Right renal pelvis (tissue), 4 donors: ENCODE results near the gene PPEF1. TPM values are rescaled to one million over a fixed set of nuclear protein-coding genes. Genes with fewer than 3 reads are reported as not detected.

Source experiments
- DNase-seq, 4 donors: peaks; one replicate each; pipeline ENCODE4 v3.0.0-alpha.2; 2013; ENCODE audit warnings: low read depth in 4 of 4, low spot score in 3 of 4, missing footprints in 1 of 4
- polyA plus RNA-seq, 4 donors: library from polyadenylated mRNA; unstranded; fragments of 120-200 nt; gene quantifications; one replicate each; pipeline ENCODE4 v1.2.1, GENCODE V29; 2013; ENCODE audit not compliant: insufficient read length in 4 of 4

Gene PPEF1, protein sequence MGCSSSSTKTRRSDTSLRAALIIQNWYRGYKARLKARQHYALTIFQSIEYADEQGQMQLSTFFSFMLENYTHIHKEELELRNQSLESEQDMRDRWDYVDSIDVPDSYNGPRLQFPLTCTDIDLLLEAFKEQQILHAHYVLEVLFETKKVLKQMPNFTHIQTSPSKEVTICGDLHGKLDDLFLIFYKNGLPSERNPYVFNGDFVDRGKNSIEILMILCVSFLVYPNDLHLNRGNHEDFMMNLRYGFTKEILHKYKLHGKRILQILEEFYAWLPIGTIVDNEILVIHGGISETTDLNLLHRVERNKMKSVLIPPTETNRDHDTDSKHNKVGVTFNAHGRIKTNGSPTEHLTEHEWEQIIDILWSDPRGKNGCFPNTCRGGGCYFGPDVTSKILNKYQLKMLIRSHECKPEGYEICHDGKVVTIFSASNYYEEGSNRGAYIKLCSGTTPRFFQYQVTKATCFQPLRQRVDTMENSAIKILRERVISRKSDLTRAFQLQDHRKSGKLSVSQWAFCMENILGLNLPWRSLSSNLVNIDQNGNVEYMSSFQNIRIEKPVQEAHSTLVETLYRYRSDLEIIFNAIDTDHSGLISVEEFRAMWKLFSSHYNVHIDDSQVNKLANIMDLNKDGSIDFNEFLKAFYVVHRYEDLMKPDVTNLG
- polyA plus RNA-seq: 1 to 10 TPM in 1 of 4 donors, under 1 TPM in 3; 0.44 to 1.0 (median 0.54) TPM

DNA sequence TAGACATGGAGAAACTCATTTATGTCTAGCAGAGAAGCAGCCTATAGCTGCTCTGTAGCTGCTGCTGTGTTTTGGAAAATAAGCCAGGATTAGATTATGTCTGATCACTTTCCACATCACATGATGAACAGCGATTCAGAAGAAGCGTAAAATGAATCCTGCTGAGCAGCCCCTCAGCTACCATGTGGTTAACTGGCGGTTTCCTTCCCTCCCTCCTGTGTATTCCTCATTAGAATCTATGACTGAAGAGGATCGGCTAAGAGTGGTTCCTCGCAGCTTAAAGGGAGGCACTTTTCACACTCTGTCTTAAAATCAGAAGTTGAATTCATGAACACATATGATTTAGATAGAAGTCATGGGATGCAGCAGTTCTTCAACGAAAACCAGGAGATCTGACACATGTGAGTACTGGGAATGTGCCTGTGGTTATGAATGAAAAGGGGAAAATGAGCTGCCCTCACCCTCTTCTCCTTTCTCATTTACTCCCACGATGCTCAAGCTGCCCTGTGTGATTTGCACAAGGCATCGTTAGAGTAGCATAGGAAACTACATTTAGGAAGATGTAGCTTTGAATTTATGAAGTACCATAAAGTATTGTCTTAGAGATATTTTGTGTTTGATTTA, at the start of gene PPEF1:
Gene PPEF1, plus strand, starts transcription at position 220 of the 624 bp plus-strand sequence. Its CDS starts 136 bp downstream, at position 356.
- no peak for DNase-seq

DNA sequence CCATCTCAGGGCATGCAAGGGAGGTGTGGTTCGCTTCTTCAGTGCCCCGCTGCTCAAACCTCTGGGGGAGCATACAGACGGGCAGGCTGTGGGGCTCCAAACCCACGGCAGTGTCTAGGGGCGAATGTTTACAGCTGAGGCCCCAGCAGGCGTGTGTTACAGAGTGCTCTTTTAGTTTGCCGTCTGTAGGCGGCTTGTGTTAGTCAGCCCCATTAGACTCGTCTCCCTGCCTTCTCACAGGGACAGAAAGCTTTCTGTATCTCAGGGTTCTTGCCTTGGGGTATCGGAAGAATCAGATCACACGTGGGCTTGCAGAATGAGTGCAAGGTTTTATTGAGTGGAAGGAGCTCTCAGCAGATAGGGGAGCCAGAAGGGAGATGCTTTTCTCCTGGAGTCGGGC, 46.2 kb upstream of the PPEF1 start:
- DNase-seq: no peak

DNA sequence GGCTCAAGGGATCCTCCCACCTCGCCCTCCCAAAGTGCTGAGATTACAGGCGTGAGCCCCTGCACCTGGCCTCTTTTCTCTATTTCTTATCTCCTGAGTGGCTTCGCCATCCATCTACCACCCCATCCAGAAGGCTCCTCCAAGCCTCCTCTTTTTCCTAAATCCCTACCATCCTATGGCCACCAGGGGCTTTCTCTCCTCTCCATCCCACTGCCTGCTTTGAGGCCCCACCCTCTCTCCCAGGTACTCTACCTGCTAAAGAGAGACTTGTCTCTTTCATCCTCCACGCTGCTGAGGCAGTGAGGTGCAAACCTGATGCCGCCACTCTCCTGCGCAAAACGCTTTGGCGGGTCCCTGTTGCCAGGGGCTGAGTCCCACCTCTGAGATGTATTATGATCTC, 42.5 kb upstream of the PPEF1 start:
- DNase-seq: no peak

DNA sequence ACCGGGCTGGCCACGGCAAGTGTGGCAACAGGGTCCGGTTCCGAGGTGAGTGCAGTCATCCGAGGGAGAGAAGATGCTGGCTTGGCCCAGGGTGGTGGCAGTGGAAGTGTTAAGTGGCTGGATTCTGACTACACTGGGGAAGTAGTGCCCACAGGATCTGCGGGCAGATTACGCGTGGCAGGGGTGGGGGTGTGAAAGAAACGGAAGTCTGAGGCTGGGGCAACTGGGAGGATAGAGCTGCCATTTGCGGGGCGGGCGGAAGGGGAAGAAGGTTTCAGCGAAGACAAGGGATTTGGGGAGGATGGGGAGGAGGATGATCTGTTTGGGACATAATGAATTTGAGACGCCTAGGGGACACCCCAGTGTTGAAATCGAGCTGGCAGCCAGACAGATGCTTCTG, 40.8 kb upstream of the PPEF1 start:
- DNase-seq: no peak

DNA sequence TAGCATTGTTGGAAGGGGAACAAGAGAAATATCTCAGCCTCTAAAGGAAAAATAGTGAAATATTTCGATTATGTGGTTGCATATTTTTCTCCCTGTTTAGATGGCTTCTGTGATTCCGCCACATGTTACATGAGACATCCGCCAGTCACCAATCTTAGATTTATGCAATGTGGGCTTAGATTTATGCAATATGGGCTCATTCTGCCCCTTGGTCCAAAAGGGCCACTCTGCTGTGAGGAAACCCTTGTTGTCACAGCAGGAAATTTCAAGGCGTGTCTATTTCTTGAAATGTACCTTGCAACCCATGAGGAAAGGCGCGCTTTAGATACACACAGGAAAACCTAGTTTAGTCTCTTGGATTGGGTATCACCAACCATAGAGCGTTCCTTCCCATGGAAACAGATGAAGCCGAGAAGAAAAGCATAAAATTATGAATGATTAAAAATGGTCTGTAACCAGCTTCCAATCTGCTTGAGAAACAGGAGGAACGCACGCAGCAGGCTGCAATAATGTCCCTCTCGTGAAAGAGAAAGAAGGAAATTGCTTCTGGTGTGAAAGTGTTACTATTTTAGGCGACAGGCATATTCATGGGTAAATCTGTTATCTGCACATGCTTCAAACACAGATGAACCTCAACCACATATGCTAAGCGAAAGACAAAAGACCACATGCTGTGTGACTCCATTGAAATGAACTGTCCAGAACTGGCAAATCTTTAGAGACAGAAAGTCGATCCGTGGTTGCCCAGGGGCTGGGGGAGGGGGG, 39.2 kb upstream of the PPEF1 start:
- no peak for DNase-seq

DNA sequence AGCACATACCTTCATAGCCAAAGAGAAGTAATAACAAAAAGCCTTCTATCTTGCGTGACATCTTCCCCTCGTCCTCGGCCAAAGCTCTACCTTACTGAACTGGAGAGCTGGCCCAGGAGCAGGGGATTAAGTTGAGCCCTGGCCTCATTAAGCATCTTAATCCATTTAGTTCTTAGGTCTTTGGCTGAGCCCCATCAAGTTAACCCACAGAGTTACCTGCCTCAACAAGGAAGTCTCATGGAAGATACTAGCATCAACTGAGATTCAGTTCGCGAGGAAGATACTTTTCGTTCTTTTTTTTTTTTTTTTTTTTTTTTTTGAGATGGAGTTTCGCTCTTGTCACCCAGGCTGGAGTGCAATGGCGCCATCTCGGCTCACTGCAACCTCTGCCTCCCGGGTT, 35.4 kb upstream of the PPEF1 start, which contains the start of gene RS1:
Gene RS1, minus strand, starts transcription at position 101 of the 400 bp plus-strand sequence. Its CDS starts 40 bp downstream, at position 61.
- DNase-seq: no peak

DNA sequence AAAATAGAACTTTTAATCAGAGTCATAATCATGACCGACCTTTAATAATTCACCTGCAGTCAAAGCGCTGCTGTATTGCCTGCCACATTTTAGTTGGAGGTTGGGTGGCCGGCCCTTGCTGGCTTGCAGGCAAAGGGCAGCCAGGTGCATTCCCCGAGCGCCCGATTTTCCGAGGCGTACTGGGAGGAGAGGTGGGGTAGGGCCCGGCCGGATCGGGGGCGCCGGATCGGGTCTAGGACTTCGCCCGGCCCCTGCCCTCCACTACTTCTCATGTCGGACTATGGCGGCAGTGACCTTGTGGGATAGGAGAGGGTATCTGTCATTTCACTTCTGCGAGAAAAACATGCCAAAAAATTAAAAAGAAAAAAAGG, 33.0 kb upstream of the PPEF1 start:
- no peak for DNase-seq

DNA sequence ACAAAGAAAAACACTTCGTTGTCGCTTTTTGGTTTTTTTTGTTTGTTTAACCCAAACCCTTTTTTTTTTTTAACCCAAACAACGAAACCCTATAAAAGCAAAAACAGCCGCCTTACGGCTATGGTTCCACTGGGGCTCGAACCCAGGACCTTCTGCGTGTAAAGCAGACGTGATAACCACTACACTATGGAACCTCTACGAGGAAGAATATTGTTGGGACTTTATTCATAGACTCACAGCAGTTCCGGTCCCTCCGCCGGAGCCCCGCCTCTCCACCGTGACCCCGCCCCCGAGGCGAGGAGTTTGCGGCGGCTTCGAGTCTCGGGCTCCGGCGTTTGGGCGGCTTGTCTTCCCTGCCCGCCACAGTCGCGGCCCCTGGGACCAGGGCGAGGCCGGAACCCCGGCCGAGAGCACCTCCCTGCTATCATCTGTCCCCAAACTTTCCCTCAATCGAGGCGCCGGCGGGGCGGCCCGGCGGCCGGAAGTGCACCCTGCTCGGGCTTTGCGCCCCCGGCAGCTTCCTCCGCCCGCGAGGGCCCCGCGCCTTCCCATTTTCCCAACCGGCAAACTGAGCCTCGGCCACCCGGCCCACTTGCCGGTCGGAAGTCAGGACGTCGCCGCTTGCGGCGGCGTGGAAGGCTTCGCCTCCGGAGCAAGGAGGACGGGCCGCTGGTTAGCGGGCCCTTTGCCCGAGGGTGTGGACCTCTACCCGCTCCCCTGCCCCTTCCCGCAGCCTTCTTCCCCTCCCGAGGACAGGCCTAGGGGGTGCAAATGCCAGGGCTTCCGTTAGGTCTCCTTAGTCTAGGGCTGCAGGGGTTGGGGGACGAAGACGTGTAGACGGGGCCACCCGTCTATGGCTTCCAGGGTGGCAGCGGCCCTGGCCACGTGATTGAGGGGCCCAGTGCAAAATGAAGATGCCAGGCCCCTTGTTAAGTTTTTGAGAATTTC, 32.4 kb upstream of the PPEF1 start:
- peak; percentile 49 to 67 (median 64) for DNase-seq

DNA sequence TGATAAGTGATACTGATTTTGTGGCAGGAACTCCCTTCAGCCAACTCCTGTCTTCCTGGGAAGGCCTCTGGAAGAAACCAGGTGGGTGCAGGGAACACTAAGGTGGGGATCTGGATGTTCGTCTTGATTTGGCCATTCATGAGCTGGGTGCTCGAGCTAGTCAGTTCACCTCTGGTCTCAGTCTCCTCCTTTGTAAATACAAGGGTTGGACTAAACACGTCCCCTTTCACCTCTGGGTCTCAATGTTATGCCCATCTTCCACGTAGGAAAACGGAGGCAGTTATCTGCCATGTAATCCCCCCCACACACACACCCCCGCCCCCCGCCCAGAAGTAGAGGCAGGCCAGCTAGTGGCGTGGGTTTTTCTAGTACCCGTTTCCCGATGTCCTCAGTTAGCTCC, 31.4 kb upstream of the PPEF1 start:
- DNase-seq: no peak

DNA sequence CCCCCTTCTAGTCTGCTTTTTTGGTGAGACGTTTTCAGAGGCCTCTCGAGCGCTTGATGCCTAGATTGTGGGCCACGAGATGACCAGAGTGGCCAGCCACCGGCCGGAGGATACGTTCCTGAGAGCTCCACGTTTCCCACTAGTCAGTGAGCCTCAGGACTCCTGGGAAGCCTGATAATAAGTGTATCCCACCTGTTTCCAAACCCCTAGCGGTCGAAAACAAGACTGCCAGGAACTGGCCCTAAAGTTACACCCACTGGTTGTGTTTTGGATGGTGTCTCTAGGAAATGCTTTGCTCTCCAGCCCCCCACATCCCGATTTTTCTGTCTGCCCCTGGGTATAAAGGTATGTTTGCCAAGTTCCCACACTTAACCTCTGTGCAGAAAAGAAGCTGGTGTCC, 31.0 kb upstream of the PPEF1 start:
- DNase-seq: no peak

DNA sequence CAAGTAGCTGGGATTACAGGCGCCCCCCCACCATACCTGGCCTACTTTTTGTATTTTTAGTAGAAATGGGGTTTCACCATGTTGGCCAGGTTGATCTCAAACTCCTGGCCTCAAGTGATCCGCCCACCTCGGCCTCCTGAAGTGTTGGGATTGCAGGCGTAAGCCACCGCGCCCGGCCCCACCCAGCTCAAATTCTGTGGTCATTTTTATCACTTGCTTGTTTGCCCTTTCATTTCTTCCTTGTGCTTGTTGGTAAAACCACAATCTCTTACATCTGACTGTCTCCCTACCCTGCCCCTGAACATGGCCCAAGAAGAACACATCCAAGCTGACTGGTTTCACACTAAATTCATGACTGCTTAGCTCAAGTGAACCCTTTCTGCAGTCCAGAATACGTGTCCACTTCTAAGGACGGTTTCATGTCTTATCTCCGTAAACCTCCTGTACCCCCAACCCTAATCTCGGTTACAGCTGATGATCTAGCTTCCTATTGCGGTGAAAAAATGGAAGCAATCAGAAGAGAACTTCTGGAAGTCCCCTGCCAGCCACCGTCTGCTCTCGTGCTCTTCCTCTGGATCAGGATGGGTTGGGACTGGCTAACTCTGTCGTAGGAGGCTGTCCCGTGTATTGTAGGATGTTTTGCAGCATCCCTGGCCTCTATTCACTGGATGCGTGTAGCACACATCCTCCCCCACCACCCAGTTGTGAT, 30.1 kb upstream of the PPEF1 start:
- no peak for DNase-seq

DNA sequence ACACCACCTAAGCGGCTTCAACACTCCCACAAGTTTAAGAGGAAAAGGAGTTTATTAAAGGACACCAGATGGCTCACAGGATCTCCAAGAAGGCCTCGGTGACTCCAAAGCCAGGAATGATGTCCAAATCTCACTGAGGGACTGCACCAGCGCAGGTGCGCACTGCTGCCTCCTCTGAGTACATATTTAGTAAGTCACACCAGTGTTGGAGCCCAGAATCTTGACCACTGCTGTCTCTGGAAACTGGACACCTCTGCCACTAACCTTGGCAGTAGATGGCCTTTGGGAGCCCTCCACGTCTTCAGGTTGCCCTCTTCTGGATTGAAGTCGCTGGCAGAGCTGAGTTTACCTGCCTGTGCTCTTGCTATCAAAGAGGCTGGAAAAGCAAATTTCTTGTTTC, 25.4 kb upstream of the PPEF1 start:
- DNase-seq: no peak

DNA sequence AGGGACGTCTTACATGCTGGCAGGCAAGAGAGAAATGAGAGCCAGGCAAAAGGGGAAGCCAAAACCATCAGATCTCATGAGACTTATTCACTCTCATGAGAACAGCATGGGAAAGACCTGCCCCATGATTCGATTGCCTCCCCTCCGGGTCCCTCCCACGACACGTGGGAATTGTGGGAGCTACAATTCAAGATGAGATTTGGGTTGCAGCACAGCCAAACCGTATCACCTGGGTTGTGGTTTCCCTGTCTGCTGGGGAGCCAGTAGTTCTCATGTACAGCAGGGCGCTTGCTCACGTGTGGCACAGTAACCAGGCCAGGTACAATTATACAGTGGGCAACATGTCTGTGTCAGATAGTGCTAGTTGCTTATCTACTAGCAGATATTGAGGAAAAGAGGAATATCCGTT, 24.5 kb upstream of the PPEF1 start:
- no peak for DNase-seq

DNA sequence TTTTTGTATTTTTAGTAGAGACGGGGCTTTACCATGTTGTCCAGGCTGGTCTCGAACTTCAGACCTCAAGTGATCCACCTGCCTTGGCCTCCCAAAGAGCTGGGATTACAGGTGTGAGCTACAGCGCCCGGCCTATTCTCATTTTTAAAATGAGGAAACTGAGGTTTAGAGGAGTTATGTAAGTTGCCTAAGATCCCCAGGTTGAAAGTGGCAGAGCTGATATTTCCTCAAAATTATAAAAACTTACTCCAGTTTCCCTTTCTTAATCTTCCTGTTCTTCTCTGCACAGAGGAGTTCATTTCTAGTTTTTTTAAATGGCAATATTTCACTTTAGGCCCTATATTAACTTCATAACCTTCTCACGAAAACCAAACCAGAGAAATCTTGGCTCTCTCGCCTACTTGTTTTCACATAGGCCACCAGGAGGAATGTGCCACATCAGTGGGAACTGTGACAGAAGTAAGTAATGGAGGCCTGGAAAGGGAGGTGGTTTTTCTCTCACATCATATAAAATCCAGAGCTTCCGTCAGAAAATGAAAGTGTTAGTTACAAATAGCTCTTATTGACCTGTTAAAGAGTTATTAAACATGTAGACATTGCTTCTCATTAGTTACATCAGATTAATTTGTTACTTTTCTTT, 19.5 kb upstream of the PPEF1 start:
- DNase-seq: no peak

DNA sequence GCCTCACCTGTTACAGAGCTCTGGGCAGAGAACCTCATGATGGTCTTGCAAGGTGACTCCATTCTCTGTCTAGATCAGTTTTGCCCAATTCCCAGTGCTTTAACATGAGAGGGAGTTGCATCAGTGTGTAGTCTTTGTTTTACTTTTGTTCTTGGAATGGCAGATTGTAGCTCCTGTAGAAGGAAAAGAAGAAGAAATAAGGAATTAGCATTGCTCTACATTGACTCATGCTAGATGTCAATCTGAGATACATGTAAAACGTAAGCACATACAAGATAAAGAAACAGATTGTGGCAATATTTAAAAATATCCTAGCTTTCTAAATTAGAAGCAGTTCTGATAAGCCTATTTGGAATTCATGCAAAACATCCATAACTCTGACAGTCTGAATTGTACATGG, 16.0 kb upstream of the PPEF1 start:
- DNase-seq: no peak

DNA sequence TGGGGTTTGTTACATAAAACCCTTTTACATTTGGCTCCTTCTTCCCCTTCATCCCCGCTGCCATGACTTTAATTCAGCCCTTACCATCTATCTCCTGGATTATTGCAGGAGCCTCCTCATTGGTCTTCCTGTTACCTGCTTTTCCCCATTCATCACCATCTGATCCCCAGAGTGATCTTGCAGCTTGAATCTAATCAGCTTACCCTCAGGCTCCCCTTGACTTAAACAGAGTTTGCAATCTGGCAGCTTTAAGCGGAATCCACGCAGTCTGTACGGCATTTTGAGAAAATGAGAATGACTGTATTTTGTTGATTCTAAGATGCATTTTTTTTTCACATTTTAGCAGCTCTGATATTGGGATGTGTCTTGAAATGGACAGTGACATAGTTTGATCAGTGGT, 14.9 kb upstream of the PPEF1 start:
- no peak for DNase-seq

DNA sequence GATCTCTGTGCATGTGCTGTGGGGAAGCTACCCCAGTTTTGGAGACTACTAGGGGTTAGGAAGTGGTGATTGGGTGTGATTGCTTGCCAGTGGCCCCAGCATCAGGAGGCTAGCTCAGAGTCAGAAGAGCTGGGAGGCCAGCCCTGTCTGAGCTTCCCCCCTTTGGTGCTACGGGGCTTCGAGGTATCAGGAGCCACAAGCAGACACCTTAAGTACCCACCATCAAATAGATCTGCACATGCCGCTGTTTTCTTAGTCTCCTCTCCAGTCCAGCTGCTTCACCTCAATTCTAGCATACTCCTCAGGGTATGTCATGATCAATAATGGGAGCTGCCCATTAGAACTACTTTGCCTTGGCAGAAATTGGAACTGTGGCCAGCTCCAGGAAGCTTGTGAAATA, 10.8 kb upstream of the PPEF1 start:
- DNase-seq: no peak

DNA sequence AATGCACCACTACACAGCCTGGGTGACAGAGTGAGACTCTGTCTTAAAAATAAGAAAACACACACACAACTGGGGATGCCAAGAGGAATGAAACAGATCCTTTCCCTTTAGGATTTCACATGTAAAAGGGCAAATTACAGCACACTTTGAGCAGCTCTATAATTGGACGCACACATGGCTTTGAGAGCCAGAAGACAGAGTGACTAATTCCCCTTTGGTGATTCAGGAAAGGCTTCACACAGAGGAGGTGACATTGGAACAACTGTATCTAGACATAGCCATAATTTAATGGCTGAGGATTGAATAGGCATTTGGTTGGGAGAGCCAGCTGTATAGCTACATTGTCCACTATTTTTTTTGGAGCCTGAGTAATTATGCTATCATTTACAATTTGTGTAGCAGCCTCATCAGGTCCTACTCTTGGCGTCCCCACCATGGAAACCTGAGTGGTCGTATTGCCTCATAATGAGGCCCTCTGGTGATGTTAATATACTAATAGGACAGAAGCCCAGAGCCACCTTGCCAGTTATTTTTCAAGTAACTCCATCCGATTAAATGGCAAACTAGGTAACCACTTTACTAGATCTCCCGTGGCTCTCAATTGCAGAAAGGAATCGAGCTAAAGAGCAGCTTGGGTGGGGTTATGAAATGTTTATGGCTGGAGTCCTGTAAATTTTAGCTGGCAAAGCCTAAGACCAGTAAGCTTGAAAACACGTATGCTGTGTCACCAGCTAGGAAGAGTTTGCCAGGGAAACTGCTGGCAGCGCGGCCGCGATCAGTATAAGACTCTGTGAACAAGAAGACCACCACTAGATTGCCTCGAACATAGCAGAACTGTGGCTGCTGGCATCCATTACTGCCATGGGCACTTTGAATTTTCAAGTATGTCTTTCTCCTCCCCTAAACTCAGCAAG, 8.5 kb upstream of the PPEF1 start:
- no peak for DNase-seq
